Measurements from ENCODE around the gene DCK. TPM values are rescaled to one million over a fixed set of nuclear protein-coding genes. Genes with fewer than 3 reads are reported as not detected.

DCK gene
- total RNA-seq, 1 experiment from 2014 or later, result 8.0 TPM

DNA sequence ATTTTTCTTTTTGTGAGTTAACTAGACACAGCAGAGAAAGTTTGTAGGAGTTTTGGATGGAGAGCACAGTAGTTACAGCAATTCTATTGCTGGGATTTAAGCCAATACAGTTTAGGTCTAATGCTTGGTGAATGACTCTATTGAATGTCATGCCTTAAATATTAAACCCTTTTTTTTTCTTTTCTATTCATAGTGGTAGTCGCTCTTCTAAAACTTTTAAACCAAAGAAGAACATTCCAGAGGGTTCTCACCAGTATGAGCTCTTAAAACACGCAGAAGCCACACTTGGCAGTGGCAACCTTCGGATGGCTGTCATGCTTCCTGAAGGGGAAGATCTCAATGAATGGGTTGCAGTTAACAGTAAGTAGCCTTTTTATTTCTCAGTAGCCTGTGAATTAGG, 34.8 kb upstream of the DCK start:
- Mint-ChIP-seq H3K27me3 (ENCODE audit: insufficient read depth, unreplicated experiment) (no peaks in the 10 kb centered on the region), H3K36me3 (ENCODE audit: insufficient read depth, unreplicated experiment) (peaks cover 14% of the 10 kb centered on the region), H3K9me3 (ENCODE audit: unreplicated experiment) (no peaks in the 10 kb centered on the region), H3K4me1 (ENCODE audit: insufficient read depth, unreplicated experiment) (no peaks in the 10 kb centered on the region), H3K4me3 (ENCODE audit: unreplicated experiment) (no peak overlapping the region), H3K27ac (ENCODE audit: low read depth, unreplicated experiment) (no peak overlapping the region)
- intact Hi-C loops (cut with micrococcal nuclease), result no loop called here
- POLR2A ChIA-PET, result no interaction called here
- no peak for DNase-seq (ENCODE audit: unreplicated experiment)
- TF ChIP-seq, protein P1, sequence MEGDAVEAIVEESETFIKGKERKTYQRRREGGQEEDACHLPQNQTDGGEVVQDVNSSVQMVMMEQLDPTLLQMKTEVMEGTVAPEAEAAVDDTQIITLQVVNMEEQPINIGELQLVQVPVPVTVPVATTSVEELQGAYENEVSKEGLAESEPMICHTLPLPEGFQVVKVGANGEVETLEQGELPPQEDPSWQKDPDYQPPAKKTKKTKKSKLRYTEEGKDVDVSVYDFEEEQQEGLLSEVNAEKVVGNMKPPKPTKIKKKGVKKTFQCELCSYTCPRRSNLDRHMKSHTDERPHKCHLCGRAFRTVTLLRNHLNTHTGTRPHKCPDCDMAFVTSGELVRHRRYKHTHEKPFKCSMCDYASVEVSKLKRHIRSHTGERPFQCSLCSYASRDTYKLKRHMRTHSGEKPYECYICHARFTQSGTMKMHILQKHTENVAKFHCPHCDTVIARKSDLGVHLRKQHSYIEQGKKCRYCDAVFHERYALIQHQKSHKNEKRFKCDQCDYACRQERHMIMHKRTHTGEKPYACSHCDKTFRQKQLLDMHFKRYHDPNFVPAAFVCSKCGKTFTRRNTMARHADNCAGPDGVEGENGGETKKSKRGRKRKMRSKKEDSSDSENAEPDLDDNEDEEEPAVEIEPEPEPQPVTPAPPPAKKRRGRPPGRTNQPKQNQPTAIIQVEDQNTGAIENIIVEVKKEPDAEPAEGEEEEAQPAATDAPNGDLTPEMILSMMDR (IDR thresholded peaks at IDR 0.05; ENCODE audit: unreplicated experiment), result no peak
- CTCF ChIA-PET, result interaction anchor here (1.1 to 1.5 kb wide), 2 partner anchors 15 to 52 kb away, joined by 4 read pairs; no protein-coding TSS in a partner anchor
- BruUV-seq (replicated peaks), result no TSS peak

DNA sequence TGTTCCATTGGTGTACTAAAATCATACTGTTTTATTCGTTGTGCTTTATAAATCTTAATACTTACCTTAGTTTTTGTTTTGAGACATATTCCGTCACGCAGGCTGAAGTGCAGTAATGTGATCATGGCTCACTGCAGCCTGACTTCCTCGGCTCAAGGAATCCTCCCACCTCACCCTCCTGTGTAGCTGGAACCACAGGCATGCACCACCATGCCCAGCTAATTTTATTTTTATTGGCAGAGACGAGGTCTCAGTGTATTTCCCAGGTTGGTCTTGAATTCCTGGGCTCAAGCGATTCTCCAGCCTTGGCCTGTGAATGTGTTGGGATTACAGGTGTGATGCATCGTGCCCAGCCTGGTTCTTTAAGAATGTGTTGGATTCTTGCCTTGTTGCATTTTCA, 24.4 kb upstream of the DCK start:
- Mint-ChIP-seq H3K36me3 (ENCODE audit: insufficient read depth, unreplicated experiment) (peaks cover 11% of the 10 kb centered on the region), H3K27me3 (ENCODE audit: insufficient read depth, unreplicated experiment) (no peaks in the 10 kb centered on the region), H3K4me3 (ENCODE audit: unreplicated experiment) (no peak overlapping the region), H3K4me1 (ENCODE audit: insufficient read depth, unreplicated experiment) (peaks cover 5% of the 10 kb centered on the region), H3K9me3 (ENCODE audit: unreplicated experiment) (no peaks in the 10 kb centered on the region), H3K27ac (ENCODE audit: low read depth, unreplicated experiment) (no peak overlapping the region)
- ChIA-PET CTCF (no interaction called here), POLR2A (interaction anchor here (0.8 kb wide), 1 partner anchor 279 kb away, joined by 4 read pairs; no protein-coding TSS in a partner anchor)
- TF ChIP-seq, protein P1 (IDR thresholded peaks at IDR 0.05; ENCODE audit: unreplicated experiment), result no peak
- no TSS peak for BruUV-seq (replicated peaks)
- intact Hi-C loops (cut with micrococcal nuclease), result no loop called here
- no peak for DNase-seq (ENCODE audit: unreplicated experiment)

DNA sequence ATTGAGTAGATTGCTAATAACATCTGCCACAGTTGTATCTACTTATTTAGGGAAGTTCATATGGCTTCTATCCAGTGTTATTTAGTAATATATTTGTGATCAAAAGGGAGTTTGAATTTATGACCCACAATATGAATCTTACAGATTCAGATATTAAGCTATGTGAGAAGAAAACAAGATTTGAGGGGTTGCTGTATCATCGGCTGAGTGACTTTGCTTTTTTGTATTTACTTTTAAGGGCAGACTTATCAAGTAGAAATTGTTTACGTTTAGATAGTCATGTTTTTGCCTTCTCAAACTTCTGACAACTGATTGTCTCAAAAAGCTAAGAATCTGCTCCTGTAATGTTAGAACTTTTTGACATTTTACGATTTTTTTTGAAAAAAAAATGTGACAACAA, 17.2 kb upstream of the DCK start:
- H3K4me1 Mint-ChIP-seq (ENCODE audit: insufficient read depth, unreplicated experiment), result no peaks in the 10 kb centered on the region
- intact Hi-C loops (cut with micrococcal nuclease), result no loop called here
- TF ChIP-seq, protein P1 (IDR thresholded peaks at IDR 0.05; ENCODE audit: unreplicated experiment), result no peak
- ChIA-PET CTCF (interaction anchor here (0.6 kb wide), 1 partner anchor 990 kb away, joined by 3 read pairs; no protein-coding TSS in a partner anchor), POLR2A (no interaction called here)
- no peak overlapping the region for H3K27ac Mint-ChIP-seq (ENCODE audit: low read depth, unreplicated experiment)
- no peak for DNase-seq (ENCODE audit: unreplicated experiment)
- no peaks in the 10 kb centered on the region for H3K9me3 Mint-ChIP-seq (ENCODE audit: unreplicated experiment)
- H3K36me3 Mint-ChIP-seq (ENCODE audit: insufficient read depth, unreplicated experiment), result peaks cover 35% of the 10 kb centered on the region
- BruUV-seq (replicated peaks), result no TSS peak
- no peaks in the 10 kb centered on the region for H3K27me3 Mint-ChIP-seq (ENCODE audit: insufficient read depth, unreplicated experiment)
- no peak overlapping the region for H3K4me3 Mint-ChIP-seq (ENCODE audit: unreplicated experiment)

DNA sequence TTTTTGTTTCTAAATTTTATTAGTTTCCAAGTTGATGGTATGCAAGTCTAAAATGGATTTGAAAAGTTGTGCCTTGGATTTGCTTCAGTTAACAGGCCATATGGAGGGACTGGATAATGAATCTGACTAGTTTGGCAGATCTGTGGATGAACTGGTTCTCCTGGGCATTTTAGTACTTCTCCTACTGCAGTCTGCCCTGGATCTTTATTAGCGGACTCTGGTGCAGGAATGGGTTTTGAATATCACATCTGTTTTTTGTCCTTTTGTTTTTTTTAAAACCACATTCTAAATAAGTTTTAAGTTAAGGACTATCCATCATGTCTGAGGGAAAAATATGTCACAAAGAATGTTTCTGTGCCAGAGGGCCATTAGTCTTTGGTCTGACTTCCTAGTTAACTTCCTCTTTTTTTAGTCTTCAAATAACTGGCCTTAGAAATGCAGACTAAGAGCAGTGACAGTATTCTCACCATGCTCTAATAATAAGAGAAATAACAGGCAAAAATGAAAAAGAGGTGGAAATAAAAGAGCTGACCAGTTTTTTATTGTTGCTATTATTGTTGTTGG, 13.9 kb upstream of the DCK start:
- peaks cover 29% of the 10 kb centered on the region for H3K36me3 Mint-ChIP-seq (ENCODE audit: insufficient read depth, unreplicated experiment)
- no peaks in the 10 kb centered on the region for H3K4me1 Mint-ChIP-seq (ENCODE audit: insufficient read depth, unreplicated experiment)
- TF ChIP-seq, protein P1 (IDR thresholded peaks at IDR 0.05; ENCODE audit: unreplicated experiment), result no peak
- no peak overlapping the region for H3K27ac Mint-ChIP-seq (ENCODE audit: low read depth, unreplicated experiment)
- POLR2A ChIA-PET, result no interaction called here
- H3K4me3 Mint-ChIP-seq (ENCODE audit: unreplicated experiment), result no peak overlapping the region
- CTCF ChIA-PET, result interaction anchor here (0.6 kb wide), 1 partner anchor 470 kb away, joined by 3 read pairs; no protein-coding TSS in a partner anchor
- no peaks in the 10 kb centered on the region for H3K9me3 Mint-ChIP-seq (ENCODE audit: unreplicated experiment)
- intact Hi-C loops (cut with micrococcal nuclease), result no loop called here
- no peak for DNase-seq (ENCODE audit: unreplicated experiment)
- BruUV-seq (replicated peaks), result no TSS peak
- H3K27me3 Mint-ChIP-seq (ENCODE audit: insufficient read depth, unreplicated experiment), result no peaks in the 10 kb centered on the region

All from MCF 10A (cell line).